ENCODE data around the gene CAMK2G. TPM values are rescaled to one million over a fixed set of nuclear protein-coding genes. Genes with fewer than 3 reads are reported as not detected.

Gene CAMK2G
- polyA plus RNA-seq, 3 donors from 2014 or later, result 4.8 to 5.8 (median 5.0) TPM

DNA sequence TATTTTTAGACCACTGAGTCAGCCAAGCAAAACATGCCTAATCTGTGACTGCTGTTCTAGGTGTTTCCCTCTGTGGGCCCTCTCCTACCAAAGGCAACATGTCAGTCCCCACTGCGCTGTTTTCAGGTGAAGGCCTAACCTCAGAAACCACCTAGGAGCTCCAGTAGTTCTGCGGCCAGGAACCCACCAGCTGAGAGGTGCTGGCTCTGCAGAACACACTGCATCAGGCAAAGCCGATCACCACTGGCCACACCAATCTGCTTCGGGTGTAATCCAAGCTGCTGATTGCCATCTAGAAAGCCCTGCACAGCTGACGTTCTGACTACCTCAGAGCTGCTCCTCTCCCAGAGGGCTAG, 14.9 kb downstream of the CAMK2G start:
- peaks cover 6 to 53% (median 13%) of the 10 kb centered on the region in 3 donors for H3K36me3 Mint-ChIP-seq
- DNase-seq, result peak; percentile 21 to 38 (median 29)
- peaks cover 1 to 5% (median 4%) of the 10 kb centered on the region in 3 donors for H3K27me3 Mint-ChIP-seq (ENCODE audit: low read depth in 3 of 3)
- H3K4me1 Mint-ChIP-seq, result peaks cover 49 to 55% of the 10 kb centered on the region in 2 donors
- no peaks in the 10 kb centered on the region for H3K9me3 Mint-ChIP-seq
- no peak overlapping the region for H3K4me3 Mint-ChIP-seq
- peak overlapping the region in 1 of 6 donors; percentile 59 for H3K27ac Mint-ChIP-seq

- peaks cover 45 to 51% of the 10 kb centered on the region in 2 donors for H3K4me1 Mint-ChIP-seq
- peak overlapping the region; percentile 26 to 87 (median 64) for H3K27ac Mint-ChIP-seq
- no peak for DNase-seq
- H3K9me3 Mint-ChIP-seq, result no peaks in the 10 kb centered on the region
- H3K27me3 Mint-ChIP-seq (ENCODE audit: low read depth in 3 of 3), result peaks cover 1 to 5% (median 2%) of the 10 kb centered on the region in 3 donors
- H3K4me3 Mint-ChIP-seq, result peak overlapping the region in 4 of 5 donors; percentile 6 to 66 (median 24)
- peaks cover 6 to 52% (median 13%) of the 10 kb centered on the region in 3 donors for H3K36me3 Mint-ChIP-seq
Measured at GRCh38 chr10:73858750-73859427, 15.5 kb downstream of the CAMK2G start.

DNA sequence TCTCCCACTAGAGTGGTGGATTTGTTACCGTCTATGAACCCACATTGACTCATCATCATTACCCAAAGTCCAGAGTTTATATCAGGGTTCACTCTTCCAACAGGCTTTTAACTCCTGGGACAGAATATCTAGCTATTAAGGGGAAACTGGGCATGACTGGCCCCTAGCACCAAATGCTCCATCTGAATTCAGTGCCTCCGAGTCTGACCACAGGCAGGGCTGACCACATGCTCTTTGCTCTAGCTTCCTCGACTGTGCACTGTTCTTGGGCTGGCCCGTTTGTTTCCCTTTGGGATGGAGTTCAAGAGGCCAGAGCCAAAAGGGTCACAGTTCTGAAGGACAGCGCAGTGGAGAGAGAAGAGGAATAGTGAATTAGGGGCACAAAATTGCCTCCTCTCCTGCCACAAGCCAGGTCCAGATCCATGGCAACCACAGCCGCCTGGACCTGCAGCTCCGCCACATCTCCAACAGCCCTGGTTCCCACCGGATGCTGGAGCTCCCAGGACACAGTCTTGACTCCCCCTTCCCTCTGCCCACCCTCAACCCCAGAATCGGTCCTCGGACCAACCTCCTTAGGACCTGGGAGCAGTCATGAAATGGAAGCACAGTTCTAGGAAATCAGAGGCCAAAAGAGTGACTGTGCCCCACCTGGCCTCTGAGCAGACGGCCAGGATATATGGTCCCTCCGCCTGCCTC, 16.2 kb downstream of the CAMK2G start:
- Mint-ChIP-seq H3K4me1 (peaks cover 39 to 46% of the 10 kb centered on the region in 2 donors), H3K27me3 (ENCODE audit: low read depth in 3 of 3) (peaks cover 1 to 5% (median 2%) of the 10 kb centered on the region in 3 donors), H3K27ac (peak overlapping the region in 5 of 6 donors; percentile 0 to 48 (median 12))

DNA sequence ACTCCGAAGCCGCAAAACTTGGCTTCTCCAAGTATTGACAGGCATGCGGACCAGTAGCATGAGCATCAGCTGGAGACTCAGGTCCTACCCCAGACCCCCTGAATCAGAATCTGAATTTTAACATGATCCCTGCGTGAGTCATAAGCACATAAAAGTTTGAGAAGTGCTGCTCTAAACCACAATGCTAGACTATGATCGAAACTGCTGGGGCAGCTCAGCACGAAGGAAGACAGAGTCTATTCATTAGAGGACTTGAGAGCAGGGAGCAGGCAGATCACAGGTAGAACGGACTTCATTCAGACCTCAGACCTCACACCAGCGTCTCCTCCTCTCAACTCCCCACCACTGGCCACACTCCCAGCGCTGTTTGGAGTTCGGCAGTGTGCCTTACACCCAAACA, 16.9 kb downstream of the CAMK2G start:
- Mint-ChIP-seq H3K4me3 (peak overlapping the region in 1 of 5 donors; percentile 9), H3K27ac (peak overlapping the region in 5 of 6 donors; percentile 0 to 48 (median 31)), H3K27me3 (ENCODE audit: low read depth in 3 of 3) (peaks cover 1 to 5% (median 3%) of the 10 kb centered on the region in 3 donors), H3K9me3 (no peaks in the 10 kb centered on the region), H3K36me3 (peaks cover 11 to 59% (median 23%) of the 10 kb centered on the region in 3 donors), H3K4me1 (peaks cover 34 to 46% of the 10 kb centered on the region in 2 donors)
- DNase-seq, result no peak

More for the DNA sequence above, 16.2 kb downstream of the CAMK2G start:
- Mint-ChIP-seq H3K9me3 (no peaks in the 10 kb centered on the region), H3K4me3 (peak overlapping the region in 1 of 5 donors; percentile 55), H3K36me3 (peaks cover 10 to 58% (median 19%) of the 10 kb centered on the region in 3 donors)
- no peak for DNase-seq

GRCh38 chr10:73856261-73856660, 18.1 kb downstream of the CAMK2G start:
- no peak overlapping the region for H3K27ac Mint-ChIP-seq
- H3K27me3 Mint-ChIP-seq (ENCODE audit: low read depth in 3 of 3), result peaks cover 1 to 5% (median 5%) of the 10 kb centered on the region in 3 donors
- no peaks in the 10 kb centered on the region for H3K9me3 Mint-ChIP-seq
- H3K4me3 Mint-ChIP-seq, result no peak overlapping the region
- peaks cover 34 to 46% of the 10 kb centered on the region in 2 donors for H3K4me1 Mint-ChIP-seq
- H3K36me3 Mint-ChIP-seq, result peaks cover 17 to 69% (median 30%) of the 10 kb centered on the region in 3 donors
- no peak for DNase-seq

DNA sequence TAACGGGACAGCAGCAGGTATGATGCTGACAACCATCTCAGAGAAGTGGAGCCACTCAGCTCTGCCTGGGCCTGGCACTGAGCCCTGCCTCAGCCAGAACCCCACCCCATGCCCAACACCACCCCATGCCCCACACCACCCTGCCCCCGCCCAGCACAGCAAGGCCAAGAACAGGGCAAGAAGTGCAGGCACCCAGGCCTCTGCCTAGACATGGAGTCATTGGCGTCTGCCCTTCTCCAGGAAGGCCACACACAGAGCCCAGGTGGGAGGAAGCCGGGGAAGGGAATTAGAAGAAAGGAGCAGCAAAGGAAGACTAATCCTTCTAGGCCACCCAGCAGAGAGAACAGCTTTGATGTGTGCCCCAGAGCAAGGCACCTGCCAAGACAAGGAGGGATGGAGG, 18.9 kb downstream of the CAMK2G start:
- H3K27me3 Mint-ChIP-seq (ENCODE audit: low read depth in 3 of 3), result peaks cover 3 to 5% (median 5%) of the 10 kb centered on the region in 3 donors
- peaks cover 17 to 68% (median 33%) of the 10 kb centered on the region in 3 donors for H3K36me3 Mint-ChIP-seq
- no peak for DNase-seq
- no peak overlapping the region for H3K27ac Mint-ChIP-seq
- no peak overlapping the region for H3K4me3 Mint-ChIP-seq
- peaks cover 31 to 41% of the 10 kb centered on the region in 2 donors for H3K4me1 Mint-ChIP-seq
- no peaks in the 10 kb centered on the region for H3K9me3 Mint-ChIP-seq

GRCh38 chr10:73854310-73854709, 20.0 kb downstream of the CAMK2G start:
- DNase-seq, result no peak
- H3K4me3 Mint-ChIP-seq, result no peak overlapping the region
- H3K36me3 Mint-ChIP-seq, result peaks cover 19 to 60% (median 35%) of the 10 kb centered on the region in 3 donors
- peaks cover 33 to 38% of the 10 kb centered on the region in 2 donors for H3K4me1 Mint-ChIP-seq
- H3K27ac Mint-ChIP-seq, result no peak overlapping the region
- peaks cover 4 to 7% (median 5%) of the 10 kb centered on the region in 3 donors for H3K27me3 Mint-ChIP-seq (ENCODE audit: low read depth in 3 of 3)
- H3K9me3 Mint-ChIP-seq, result no peaks in the 10 kb centered on the region

GRCh38 chr10:73853196-73853595, 21.2 kb downstream of the CAMK2G start:
- no peak for DNase-seq
- H3K4me1 Mint-ChIP-seq, result peaks cover 33 to 38% of the 10 kb centered on the region in 2 donors
- peaks cover 6 to 9% (median 7%) of the 10 kb centered on the region in 3 donors for H3K27me3 Mint-ChIP-seq (ENCODE audit: low read depth in 3 of 3)
- H3K4me3 Mint-ChIP-seq, result no peak overlapping the region
- no peaks in the 10 kb centered on the region for H3K9me3 Mint-ChIP-seq
- no peak overlapping the region for H3K27ac Mint-ChIP-seq
- peaks cover 14 to 64% (median 28%) of the 10 kb centered on the region in 3 donors for H3K36me3 Mint-ChIP-seq

DNA sequence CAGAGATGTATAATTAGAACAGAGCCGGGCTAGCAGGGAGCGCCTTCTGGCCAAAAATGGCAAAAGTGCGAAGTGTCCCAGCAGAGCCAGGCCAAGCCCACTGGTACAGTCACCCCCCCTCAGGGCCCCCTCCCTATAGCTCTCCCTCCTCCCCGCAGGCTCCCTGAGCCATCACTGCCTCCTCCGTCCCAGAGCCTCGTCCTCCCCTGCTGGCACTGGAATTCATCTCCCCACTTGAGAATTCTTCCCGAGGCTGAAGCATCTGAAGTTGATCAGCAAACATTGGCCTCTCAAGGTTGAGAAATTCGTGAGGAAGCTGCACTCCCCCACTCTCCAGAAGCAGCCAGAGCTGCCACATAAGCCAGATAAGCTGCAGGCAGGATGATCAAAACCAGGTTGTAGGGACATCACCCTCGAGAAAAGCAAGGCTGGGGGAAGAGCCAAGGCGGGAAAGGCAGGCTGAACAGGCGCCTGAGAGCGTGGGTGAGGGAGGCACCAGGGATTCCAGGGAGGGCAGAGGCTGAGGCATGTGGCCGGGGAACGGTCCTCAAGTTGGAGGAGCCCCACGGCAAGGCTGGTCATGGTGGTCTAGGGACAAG, 23.4 kb downstream of the CAMK2G start:
- Mint-ChIP-seq H3K4me3 (no peak overlapping the region), H3K27me3 (ENCODE audit: low read depth in 3 of 3) (peaks cover 6 to 11% (median 7%) of the 10 kb centered on the region in 3 donors), H3K9me3 (no peaks in the 10 kb centered on the region), H3K4me1 (peaks cover 16 to 27% of the 10 kb centered on the region in 2 donors), H3K27ac (peak overlapping the region in 3 of 6 donors; percentile 27 to 71 (median 31)), H3K36me3 (peaks cover 25 to 70% (median 37%) of the 10 kb centered on the region in 3 donors)
- no peak for DNase-seq

DNA sequence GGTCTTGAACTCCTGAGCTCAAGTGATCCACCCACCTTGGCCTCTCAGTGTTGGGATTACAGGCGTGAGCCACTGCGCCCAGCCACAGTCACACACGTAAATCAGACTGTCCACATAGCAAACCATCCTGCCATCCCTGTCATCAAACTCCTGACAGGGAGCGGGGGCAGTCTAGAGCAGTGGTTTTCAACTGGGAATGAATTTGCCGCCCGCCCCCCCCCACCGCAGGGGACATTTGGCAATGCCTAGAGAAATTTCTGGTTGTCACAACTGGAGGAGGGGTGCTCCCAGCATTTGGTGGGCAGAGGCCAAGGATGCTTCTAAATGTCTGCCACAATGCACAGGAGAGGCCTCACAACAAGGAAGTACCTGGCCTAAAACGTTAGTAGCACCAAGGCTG, 24.1 kb downstream of the CAMK2G start:
- Mint-ChIP-seq H3K9me3 (no peaks in the 10 kb centered on the region), H3K27ac (peak overlapping the region in 2 of 6 donors; percentile 61 to 79), H3K36me3 (peaks cover 26 to 70% (median 43%) of the 10 kb centered on the region in 3 donors), H3K27me3 (ENCODE audit: low read depth in 3 of 3) (peaks cover 6 to 11% (median 6%) of the 10 kb centered on the region in 3 donors), H3K4me1 (peaks cover 16 to 27% of the 10 kb centered on the region in 2 donors), H3K4me3 (no peak overlapping the region)
- no peak for DNase-seq

DNA sequence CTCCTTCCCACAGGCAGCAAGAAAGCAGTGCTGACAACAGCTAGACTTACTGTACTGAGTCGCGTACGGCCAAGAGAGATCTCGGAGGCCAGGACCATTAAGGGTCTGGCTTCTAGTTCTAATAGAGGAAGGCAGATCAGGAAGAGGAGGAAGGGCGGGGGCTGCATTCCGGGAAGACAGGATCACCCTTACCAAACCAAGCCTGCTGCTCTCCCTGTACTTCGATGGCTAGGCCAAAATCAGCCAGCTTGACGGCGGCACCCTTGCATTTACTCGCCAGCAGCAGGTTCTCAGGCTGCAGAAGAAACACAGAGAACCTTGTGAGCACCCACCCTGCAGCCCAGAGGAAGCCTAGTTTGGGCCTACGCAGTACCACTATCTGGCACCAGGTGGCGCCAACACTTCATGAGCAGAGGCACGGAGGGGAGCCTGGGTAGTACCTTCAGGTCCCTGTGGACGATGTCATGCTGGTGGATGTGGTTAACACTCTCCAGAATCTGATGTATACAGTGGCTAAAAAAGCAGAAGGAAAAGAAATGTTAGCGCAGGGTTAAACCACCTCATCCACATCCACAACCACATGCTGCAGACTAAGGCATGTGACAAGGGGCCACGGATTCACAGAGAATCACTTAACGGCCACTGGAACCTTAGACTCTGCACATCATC, 25.4 kb downstream of the CAMK2G start:
- Mint-ChIP-seq H3K4me3 (peak overlapping the region; percentile 68 to 84 (median 75)), H3K27me3 (ENCODE audit: low read depth in 3 of 3) (peaks cover 6 to 11% (median 6%) of the 10 kb centered on the region in 3 donors), H3K4me1 (peaks cover 16 to 20% of the 10 kb centered on the region in 2 donors), H3K27ac (peak overlapping the region; percentile 79 to 96 (median 92)), H3K9me3 (no peaks in the 10 kb centered on the region), H3K36me3 (peaks cover 26 to 71% (median 47%) of the 10 kb centered on the region in 3 donors)
- peak; percentile 92 to 94 (median 93) for DNase-seq

DNA sequence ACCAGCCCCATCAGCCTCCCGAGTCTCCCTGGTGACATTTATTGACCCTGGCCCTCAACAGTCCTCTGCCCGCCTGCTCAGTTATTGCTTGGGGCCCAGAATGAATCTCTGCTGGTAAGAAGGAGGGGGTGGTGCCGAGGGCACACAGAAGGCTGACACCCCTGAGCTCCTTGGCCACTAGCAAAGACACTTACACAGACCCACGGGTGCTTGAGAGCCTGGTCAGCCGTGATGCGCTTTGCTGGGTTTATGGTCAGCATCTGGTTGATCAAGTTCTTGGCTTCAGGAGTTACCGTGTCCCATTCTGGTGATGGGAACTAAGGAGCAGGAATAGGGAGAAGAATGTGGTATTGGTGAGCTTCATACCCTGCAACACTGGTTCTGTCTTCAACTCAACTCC, 27.3 kb downstream of the CAMK2G start:
- Mint-ChIP-seq H3K4me3 (no peak overlapping the region), H3K4me1 (peaks cover 16 to 20% of the 10 kb centered on the region in 2 donors), H3K9me3 (no peaks in the 10 kb centered on the region), H3K27me3 (ENCODE audit: low read depth in 3 of 3) (peaks cover 6 to 10% (median 6%) of the 10 kb centered on the region in 3 donors), H3K27ac (peak overlapping the region in 2 of 6 donors; percentile 21 to 80), H3K36me3 (peaks cover 22 to 68% (median 36%) of the 10 kb centered on the region in 3 donors)
- no peak for DNase-seq

DNA sequence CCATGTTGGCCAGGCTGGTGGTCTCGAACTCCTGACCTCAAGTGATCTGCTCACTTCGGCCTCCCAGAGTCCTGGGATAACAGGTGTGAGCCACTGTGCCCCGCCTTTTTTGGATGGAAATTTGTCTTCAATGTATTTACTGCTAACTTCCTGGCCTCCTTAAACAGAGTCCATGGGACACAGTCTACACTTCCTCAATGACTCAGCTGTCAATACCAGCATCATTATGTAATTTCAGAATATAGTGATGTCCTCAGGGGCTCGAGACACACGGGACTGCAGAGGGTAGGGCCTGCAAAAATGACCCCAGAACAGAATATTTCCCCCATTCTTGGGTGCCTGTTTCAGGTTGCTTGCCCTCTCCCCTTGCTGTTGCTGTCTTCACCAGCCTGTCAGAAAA, 31.1 kb downstream of the CAMK2G start:
- Mint-ChIP-seq H3K4me1 (peaks cover 0 to 3% of the 10 kb centered on the region in 2 donors), H3K9me3 (no peaks in the 10 kb centered on the region), H3K27ac (no peak overlapping the region), H3K27me3 (ENCODE audit: low read depth in 3 of 3) (peaks cover 0 to 6% (median 0%) of the 10 kb centered on the region in 3 donors), H3K36me3 (peaks cover 17 to 62% (median 34%) of the 10 kb centered on the region in 3 donors), H3K4me3 (no peak overlapping the region)
- DNase-seq, result no peak
